AG09309 (cell line): ENCODE data around the gene CANX.
"Not testable (repeated sequence)": the region's sequence is repeated elsewhere in the genome, so short reads cannot be mapped to it uniquely, and the experiment has no call there.

Experiments
- DNase-seq: peaks from one replicate; pipeline ENCODE4 v3.0.0-alpha.2; 2010; ENCODE audit warnings: low read depth
- H3K4me3 ChIP-seq: 2 replicates; pipeline ENCODE4 v1.5.1; 2011; ENCODE audit warnings: mild to moderate bottlenecking, low read depth, low read length, moderate library complexity; ENCODE audit not compliant: control insufficient read depth
- CTCF ChIP-seq: IDR thresholded peaks from 2 replicates; pipeline ENCODE4 v1.5.1; 2011; ENCODE audit warnings: mild to moderate bottlenecking, low read depth, low read length, inconsistent platforms; ENCODE audit not compliant: insufficient read depth, control insufficient read depth; ENCODE audit errors: missing control alignments

Gene CANX

GRCh38 chr5:179732412-179732917, 33.7 kb downstream of the CANX start, which contains the start of gene MAML1:
TSS of gene MAML1 (plus strand) at chr5:179732822. CDS start at chr5:179733113, 291 bp downstream.
- peak; percentile 99 for DNase-seq
- TF ChIP-seq CTCF: no peak
- H3K4me3 ChIP-seq: peak within 1 kb of the TSS; percentile 71

DNA sequence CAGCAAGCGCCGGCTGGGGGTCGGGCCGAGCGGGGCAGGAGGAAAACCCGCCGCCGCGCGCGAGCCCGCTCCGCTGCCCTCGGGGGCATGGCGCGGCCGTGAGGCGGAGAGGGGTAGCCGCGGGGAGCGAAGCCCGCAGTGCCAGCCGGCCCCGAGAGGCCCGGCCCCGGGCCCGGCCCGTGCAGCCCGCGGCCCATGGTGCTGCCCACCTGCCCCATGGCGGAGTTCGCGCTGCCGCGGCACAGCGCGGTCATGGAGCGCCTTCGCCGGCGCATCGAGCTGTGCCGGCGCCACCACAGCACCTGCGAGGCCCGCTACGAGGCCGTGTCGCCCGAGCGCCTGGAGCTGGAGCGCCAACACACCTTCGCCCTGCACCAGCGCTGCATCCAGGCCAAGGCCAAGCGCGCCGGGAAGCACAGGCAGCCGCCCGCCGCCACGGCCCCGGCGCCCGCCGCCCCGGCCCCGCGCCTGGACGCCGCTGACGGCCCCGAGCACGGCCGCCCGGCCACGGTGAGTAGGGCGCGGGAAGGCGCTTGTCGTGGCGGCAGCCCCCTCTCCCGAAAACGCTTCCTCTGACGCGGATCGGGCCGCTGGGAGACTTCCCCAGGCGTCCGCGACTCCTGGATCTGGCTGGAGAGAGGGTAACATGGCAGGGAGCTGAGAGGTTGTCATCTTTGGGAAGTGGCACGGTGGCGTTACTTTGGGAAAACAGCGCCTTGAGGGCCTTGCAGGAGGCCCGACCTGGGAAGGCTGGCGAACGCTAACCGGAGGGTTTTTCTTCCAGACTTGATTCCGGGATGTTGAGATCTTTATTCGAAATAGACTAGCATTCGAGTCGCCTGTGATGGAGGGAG, 34.4 kb downstream of the CANX start:
- no peak for DNase-seq
- no peak for TF ChIP-seq CTCF

GRCh38 chr5:179733772-179734126, 35.0 kb downstream of the CANX start:
- peak overlapping the region; percentile 71 for H3K4me3 ChIP-seq
- TF ChIP-seq CTCF: no peak
- no peak for DNase-seq

More for the DNA sequence above, 34.4 kb downstream of the CANX start:
- H3K4me3 ChIP-seq: peak overlapping the region; percentile 71

DNA sequence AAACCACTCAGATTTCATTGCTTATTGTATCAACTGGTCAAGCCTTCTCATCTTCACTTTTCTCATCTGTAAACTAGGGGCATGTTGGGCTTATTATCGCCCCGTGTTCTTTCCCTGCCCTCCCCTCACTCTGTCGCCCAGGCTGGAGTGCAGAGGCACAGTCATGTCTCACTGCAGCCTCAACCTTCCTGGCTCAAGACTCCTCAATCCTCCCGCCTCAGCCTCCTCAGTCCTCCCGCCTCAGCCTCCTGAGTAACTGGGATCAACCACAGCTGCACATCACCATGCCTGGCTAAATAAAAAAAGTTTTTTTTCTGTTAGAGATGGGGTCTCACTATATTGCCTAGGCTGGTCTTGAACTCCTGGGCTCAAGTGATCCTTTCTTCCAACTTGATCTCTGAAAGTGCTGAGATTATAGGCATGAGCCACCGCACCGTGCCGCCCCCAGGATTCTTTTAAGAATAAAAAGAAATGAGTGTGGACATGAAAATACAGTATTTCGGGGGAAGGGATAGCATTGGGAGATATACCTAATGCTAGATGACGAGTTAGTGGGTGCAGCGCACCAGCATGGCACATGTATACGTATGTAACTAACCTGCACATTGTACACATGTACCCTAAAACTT, 35.9 kb downstream of the CANX start:
- H3K4me3 ChIP-seq: peak overlapping the region; percentile 71
- no peak for DNase-seq
- no peak for TF ChIP-seq CTCF

DNA sequence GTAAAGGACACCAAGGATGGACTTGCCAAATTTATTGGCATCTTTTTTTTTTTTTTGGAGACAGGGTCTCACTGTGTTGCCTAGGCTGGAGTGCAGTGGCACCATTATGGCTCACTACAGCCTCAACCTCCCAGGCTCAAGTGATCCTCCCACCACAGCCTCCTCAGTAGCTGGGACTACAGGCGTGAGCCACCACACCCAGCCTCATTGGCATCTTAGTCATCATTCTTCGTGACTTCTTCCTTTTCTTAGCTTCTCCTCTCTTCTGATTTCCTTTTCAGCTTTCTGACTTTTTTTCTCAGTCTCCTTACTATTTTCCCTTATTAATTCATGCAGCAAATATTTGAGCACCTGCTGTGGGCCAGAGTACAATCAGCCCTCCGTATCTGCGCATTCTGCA, 40.0 kb downstream of the CANX start:
- H3K4me3 ChIP-seq: no peak overlapping the region
- TF ChIP-seq CTCF: no peak
- DNase-seq: no peak

GRCh38 chr5:179744106-179744505, 45.3 kb downstream of the CANX start:
- not testable (repeated sequence) for H3K4me3 ChIP-seq, DNase-seq

GRCh38 chr5:179746872-179747271, 48.1 kb downstream of the CANX start:
- no peak overlapping the region for H3K4me3 ChIP-seq
- TF ChIP-seq CTCF: no peak
- no peak for DNase-seq
